NOMO-1 treated with DMSO at 0.1 percent for 48 hours (cell line): ENCODE results near the gene PXDC1.
"Not testable (repeated sequence)": the region's sequence is repeated elsewhere in the genome, so short reads cannot be mapped to it uniquely, and the experiment has no call there.

Experiments used
- DNase-seq: peaks from one replicate; lab custom pipeline; 2025; ENCODE audit not compliant: unreplicated experiment; lab: John Stamatoyannopoulos, UW

PXDC1 gene

DNA sequence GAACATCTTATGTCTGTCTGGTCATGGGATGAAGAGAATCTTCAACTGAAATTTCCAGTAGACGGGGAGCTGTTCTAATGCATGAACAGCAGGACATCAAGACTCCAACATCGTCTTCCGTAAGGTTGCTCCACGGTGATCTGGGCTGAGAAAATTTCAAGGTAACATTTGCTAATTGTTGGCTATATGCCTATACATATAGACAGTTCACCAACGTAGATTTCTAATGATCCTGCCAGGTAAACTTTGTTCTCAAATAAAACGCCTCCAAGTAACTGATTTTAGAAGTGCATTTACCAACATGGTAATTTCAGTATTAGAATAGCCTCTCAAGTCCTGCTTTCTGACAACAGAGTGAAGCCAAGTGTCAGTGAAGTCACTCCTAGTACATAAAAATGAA is 11.3 kb upstream of the PXDC1 start:
- no peak for DNase-seq

- no peak for DNase-seq
Observed at GRCh38 chr6:3762359-3762758, 10.8 kb upstream of the PXDC1 start.

DNA sequence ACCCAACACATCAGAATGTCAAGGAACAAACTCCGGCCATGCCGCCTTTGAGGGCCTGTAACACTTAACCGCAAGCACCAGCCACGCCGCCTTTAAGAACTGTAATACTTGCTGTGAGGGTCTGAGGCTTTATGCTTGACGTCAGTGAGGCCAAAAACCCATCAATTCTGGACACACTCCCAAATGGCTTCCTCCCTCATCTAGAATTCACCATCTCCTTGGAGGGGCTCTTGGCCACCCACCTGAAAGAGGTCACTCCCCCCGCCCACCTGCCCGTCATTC is 10.4 kb upstream of the PXDC1 start:
- no peak for DNase-seq

- DNase-seq = no peak
Observed at GRCh38 chr6:3759646-3760232, 8.2 kb upstream of the PXDC1 start.

DNA sequence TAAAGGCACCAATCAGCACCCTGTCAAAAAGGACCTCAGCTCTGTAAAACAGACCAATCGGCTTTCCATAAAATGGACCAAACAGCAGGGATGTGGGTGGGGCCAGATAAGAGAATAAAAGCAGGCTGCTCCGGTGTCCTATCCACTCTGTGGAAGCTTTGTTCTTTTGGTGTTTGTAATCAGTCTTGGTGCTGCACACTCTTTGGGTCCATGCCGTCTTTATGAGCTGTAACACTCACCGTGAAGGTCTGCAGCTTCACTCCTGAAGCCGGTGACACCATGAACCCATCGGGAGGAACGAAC is 7.3 kb upstream of the PXDC1 start:
- no peak for DNase-seq

DNA sequence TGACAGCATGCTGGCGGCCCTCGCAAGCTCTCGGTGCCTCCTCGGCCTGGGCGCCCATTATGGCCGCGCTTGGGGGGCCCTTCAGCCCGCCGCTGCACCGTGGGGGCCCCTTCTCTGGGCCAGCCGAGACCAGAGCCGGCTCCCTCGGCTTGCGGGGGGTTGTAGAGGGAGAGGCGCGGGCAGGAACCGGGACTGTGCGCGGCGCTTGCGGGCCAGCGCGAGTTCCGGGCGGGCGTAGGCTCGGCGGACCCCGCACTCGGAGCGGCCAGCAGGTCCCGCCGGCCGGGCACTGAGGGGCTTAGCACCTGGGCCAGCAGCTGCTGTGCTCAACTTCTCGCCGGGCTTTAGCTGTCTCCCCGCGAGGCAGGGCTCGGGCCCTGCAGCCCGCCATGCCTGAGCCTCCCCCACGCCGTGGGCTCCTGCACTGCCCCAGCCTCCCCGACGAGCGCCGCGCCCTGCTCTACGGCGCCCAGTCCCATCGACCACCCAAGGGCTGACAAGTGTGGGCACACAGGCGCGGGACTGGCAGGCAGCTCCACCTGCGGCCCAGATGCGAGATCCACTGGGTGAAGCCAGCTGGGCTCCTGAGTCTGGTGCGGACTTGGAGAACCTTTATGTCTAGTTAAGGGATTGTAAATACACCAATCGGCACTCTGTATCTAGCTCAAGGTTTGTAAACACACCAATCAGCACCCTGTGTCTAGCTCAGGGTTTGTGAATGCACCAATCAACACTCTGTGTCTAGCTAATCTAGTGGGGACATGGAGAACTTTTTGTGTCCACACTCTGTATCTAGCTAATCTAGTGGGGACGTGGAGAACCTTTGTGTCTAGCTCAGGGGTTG is 6.7 kb upstream of the PXDC1 start:
- DNase-seq = not testable (repeated sequence)

DNA sequence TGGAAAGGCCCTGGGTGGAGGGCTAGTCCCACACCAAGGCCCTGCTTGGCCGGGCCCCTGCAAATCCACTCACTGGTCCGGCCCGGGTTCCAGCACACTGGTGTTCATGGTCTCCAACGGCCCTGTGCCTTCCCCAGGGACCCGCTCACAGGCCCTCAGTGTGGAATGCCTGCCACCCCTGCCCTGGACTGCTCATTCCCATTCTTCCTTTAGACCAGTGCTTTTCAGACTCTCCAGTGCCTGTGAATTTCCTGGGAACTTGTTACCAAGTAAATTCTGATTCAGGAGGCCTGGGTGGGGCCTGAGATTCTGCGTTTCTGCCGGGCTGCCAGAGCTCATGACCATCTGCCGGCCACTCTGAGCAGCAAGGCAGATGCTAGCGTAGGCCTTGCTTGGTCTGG is 5.7 kb upstream of the PXDC1 start:
- no peak for DNase-seq

- DNase-seq = no peak
Observed at GRCh38 chr6:3756546-3756945, 5.0 kb upstream of the PXDC1 start.

DNA sequence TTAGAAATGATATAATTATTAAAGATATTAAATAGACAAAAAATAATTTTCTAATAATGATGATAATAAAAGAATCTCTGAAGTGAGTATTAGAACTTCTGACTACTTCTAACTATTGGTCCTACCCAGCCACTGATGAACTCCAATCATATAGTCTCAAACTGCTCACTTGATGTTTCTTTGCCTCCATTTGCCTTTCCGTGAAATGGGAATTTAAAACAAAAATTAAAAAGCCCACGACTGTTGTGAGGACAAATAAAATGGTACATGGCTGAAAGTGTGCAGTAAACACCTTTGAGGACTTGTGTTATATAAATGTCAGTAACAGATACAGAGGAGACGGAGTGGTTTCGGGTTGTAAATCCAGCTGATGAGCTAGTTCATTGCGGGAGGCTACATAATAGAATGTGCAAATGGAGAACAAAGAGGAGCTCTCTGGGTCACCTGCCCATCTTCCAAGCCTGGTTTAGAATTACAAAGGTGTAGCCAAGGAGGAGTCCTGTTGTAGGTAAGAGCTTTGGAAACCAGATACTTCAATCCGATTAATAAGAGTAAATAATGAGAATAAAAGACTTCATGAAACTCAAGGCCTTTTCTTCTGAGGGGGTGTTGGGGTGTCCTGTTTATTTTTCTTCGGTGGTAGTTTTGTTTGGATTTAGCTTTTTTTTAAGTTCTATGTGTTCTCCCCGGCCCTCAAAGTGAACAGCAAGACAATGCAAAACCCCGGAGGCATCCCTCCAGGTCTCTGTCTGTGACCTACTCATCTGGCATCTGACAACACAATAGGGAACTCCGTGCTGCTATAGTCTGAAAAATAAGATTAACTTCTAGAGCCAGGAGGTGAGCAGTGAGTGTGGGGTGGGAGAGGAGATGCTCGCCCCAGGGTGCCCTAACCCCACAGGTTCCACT is 4.4 kb upstream of the PXDC1 start:
- DNase-seq = no peak

GRCh38 chr6:3754776-3755175 is 3.3 kb upstream of the PXDC1 start:
- DNase-seq = no peak

DNA sequence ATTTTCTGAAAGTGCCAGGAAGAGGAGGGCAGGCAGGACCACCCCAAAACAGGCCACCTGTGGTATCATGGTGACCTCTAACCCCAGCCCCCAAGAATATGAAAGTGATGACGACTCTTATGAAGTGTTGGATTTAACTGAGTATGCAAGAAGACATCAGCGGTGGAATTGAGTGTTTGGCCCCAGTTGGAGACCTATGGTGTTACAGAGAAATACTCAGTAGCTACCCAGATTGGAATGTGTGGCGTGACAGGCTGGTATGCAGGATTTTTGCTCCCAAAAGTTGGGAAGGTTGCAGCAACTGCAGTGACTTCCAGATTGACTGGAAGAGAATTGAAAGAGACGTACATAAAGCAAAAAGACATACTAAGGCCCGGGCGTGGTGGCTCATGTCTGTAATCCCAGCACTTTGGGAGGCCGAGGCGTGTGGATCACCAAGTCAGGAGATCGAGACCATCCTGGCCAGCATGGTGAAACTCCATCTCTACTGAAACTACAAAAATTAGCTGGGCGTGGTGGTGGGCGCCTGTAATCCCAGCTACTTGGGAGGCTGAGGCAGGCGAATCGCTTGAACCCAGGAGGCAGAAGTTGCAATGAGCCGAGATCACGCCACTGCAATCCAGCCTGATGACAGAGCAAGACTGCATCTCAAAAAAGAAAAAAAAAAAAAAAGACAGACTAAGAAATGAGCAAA is 2.7 kb upstream of the PXDC1 start:
- DNase-seq = not testable (repeated sequence)

DNA sequence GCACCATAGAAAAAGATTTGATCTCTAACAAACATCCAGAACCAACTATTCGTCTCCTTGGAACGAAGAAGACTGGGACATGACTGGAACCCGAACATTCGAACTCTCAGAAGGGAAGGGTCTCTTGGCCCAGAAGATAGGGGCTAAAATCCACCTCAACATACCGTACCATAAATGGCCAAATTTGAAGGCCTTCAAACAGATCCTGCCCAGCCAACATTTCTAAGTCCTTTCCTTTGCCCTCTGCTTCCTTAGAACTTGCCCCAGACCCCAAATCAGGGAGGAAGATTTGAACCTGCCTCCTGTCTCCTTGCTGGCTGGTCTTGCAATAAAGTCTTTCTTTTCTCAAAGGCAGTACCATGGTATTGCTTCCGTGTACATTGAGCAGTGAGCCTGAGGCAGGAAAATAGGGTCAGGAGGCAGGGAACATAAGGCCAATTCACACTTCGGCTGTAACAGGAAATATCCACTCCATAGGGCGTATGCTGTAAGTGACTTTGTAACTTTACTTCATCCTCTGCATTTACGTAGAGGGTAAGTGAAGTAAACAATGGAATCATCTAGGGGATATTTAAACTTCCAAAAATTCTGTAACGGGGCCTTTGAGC is 1.8 kb upstream of the PXDC1 start:
- DNase-seq = no peak

GRCh38 chr6:3752531-3753227 is 1.2 kb upstream of the PXDC1 start:
- no peak for DNase-seq

DNA sequence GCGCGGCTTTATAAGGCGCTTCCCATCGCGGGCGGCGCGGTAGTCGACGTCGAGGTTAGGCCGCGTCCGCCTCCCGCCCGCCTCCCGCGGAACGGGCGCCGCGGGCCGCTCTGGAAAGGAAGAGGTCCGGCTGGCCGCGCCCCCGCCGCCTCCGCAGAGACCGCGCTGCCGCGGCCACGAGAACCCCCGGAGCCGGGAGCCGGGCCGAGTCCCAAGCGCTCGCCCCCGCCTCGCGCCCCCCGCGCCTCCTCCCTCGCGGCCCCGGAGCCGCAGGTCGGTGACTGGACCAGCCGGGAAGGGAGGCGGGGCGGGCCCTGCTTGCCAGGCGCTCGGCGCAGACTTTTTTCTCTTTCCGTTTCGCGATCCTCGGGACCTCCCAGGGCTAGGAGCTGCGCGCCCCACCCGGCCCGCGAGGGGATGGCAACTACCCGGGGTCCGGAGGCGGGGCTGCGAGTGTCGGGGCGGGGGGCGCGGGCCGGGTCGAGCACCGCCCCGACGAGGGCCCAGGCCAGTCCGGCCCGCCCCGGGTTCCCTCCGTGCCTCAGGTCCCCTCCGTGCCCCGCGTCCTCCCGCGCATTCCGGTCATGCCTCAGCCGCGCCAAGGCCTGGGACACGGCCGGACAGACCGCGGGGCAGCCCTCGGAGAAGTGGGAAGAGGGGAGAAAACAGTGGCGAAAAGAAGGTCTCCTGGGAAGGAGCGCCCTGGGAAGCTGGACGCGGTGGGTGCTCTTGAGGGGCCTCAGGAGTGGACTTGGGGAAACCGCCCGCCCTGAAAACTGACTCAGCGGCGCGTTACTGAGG is 417 bp upstream of the PXDC1 start:
- DNase-seq = peak; percentile 44

DNA sequence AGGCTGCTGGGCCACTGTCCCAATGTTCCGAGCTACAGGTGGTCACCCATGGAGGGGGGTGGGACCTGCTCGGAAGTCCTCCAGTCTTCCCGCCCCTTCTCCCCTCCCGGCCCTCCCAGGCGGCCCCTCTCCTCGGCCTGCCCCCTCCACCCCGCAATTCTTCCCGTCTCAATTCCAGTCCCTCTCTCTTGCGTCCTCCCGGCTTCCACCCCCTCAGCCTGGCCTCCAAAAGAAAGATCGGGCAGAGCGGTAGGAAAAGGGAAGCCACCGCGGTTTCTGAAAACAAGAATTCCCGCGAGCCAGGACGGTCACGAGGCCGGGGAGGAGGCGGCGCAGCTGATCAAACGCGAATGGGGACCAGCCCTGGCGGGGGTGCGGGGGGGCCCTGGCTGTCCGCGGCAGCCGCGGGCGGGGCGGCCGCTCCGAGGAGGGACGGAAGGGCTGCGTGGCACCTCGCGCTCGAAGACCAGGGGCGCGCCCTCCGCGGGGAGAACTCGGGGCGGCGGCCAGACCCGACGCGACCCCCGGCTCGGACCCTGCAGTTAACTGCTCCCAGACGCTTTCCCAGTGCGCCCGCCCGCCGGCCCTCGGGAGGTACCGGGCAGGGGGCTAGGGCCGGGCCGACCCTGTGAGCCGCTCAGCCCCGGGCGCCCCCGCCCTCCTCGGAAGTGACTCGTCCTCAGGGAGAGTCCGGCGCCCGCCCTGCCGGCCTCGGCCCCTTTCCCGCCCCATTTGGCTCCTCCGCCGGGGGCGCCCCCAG is 1.0 kb downstream of the PXDC1 start:
- DNase-seq = no peak

DNA sequence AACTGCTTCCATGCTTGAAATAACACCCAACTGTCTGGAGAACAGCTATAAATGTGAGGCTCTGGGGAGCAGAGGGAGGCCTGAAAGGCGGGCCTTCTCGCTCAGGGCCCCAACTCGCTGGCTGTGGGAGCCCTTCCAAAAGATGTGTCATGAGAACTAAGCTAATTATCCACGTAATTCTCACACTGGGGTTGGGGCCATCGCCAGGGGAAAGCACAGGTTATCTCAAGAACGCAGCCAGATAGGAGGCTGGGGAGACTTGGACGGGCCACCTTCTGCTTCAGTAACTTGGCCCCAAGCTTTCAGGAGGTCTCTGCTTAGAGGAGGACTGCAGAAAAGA is 1.6 kb downstream of the PXDC1 start:
- DNase-seq = no peak

- no peak for DNase-seq
Observed at GRCh38 chr6:3749067-3749841, 2.3 kb downstream of the PXDC1 start.
